Measurements from ENCODE around the gene RPS6KA5.

Gene RPS6KA5

GRCh38 chr14:90803249-90803648 is 257.2 kb downstream of the RPS6KA5 start:
- DNase-seq: no peak

DNA sequence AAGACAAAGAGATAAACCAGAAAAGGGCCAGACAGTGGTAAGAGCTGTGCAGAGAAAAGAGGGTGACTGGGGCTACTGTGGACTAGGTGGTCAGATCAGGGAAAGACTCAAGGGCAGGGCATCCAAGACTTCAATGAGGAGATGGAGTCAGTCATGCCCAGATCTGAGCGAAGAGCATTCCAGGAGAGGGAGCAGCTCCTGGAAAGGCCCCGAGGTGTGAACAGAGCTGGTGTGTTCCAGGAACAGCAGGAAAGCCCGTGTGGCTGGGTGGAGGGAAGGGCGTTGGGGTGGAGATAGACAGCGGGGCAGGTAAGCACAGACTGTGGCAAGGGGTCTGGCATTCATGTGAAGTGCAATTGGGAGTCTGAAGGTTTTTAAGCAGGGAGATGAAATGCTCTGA is 261.0 kb downstream of the RPS6KA5 start:
- no peak for DNase-seq

GRCh38 chr14:90797919-90798318 is 262.5 kb downstream of the RPS6KA5 start:
- DNase-seq: no peak

Measured in stimulated activated naive CD4-positive, alpha-beta T cell treated with Interleukin-2 at 50 U/mL for 16 hours (primary cell).